HG03469 (cell line): ENCODE measurements around the gene CABP4.

ENCODE experiments used
- ATAC-seq: cut with Tn5 transposase; IDR thresholded peaks from one replicate; pipeline ENCODE4 v1.9.1; 2021; ENCODE audit warnings: mild to moderate bottlenecking, moderate library complexity, moderate number of reproducible peaks; ENCODE audit not compliant: unreplicated experiment

CABP4 gene

GRCh38 chr11:67507242-67507863, 52.2 kb downstream of the CABP4 start:
- no peak for ATAC-seq

- peak; percentile 47 for ATAC-seq
These were observed 52.8 kb downstream of the CABP4 start, which contains the start of gene CDK2AP2 for GRCh38 chr11:67507864-67508485. Gene CDK2AP2 (minus strand): TSS chr11:67508162. CDS start chr11:67508082, 80 bp downstream.

- peak; percentile 19 for ATAC-seq
These were observed 53.5 kb downstream of the CABP4 start for GRCh38 chr11:67508486-67509121.

GRCh38 chr11:67510023-67510345, 54.8 kb downstream of the CABP4 start:
- no peak for ATAC-seq
